ENCODE data around the gene TNIK.

TNIK gene

GRCh38 chr3:171282041-171282440, 178.2 kb downstream of the TNIK start:
- TF ChIP-seq TAF1 (IDR thresholded peaks at IDR 0.05; ENCODE audit: borderline replicate concordance, insufficient read depth, low read length) (no peak), SIN3A (IDR thresholded peaks at IDR 0.05; ENCODE audit: borderline replicate concordance, insufficient read depth, low read length) (no peak), REST (IDR thresholded peaks at IDR 0.05; ENCODE audit: insufficient read depth in 1 of 2, low read depth in 2 of 2, low read length in 2 of 2) (no peak), FOXP2 (optimal IDR thresholded peaks at IDR 0.05; ENCODE audit: borderline replicate concordance, extremely low read depth, extremely low read length, insufficient read depth) (no peak), POLR2AphosphoS5 (IDR thresholded peaks at IDR 0.05; ENCODE audit: low read depth, low read length) (no peak)

- TF ChIP-seq SIN3A (IDR thresholded peaks at IDR 0.05; ENCODE audit: borderline replicate concordance, insufficient read depth, low read length) (no peak), FOXP2 (optimal IDR thresholded peaks at IDR 0.05; ENCODE audit: borderline replicate concordance, extremely low read depth, extremely low read length, insufficient read depth) (no peak), TAF1 (IDR thresholded peaks at IDR 0.05; ENCODE audit: borderline replicate concordance, insufficient read depth, low read length) (no peak), REST (IDR thresholded peaks at IDR 0.05; ENCODE audit: insufficient read depth in 1 of 2, low read depth in 2 of 2, low read length in 2 of 2) (no peak), POLR2AphosphoS5 (IDR thresholded peaks at IDR 0.05; ENCODE audit: low read depth, low read length) (no peak)
Measured at GRCh38 chr3:171281256-171281992, 178.8 kb downstream of the TNIK start.

GRCh38 chr3:171279972-171280371, 180.2 kb downstream of the TNIK start:
- TF ChIP-seq FOXP2 (optimal IDR thresholded peaks at IDR 0.05; ENCODE audit: borderline replicate concordance, extremely low read depth, extremely low read length, insufficient read depth) (no peak), POLR2AphosphoS5 (IDR thresholded peaks at IDR 0.05; ENCODE audit: low read depth, low read length) (no peak), TAF1 (IDR thresholded peaks at IDR 0.05; ENCODE audit: borderline replicate concordance, insufficient read depth, low read length) (no peak), REST (IDR thresholded peaks at IDR 0.05; ENCODE audit: insufficient read depth in 1 of 2, low read depth in 2 of 2, low read length in 2 of 2) (no peak), SIN3A (IDR thresholded peaks at IDR 0.05; ENCODE audit: borderline replicate concordance, insufficient read depth, low read length) (no peak)

- TF ChIP-seq SIN3A (IDR thresholded peaks at IDR 0.05; ENCODE audit: borderline replicate concordance, insufficient read depth, low read length): no peak
- TF ChIP-seq POLR2AphosphoS5 (IDR thresholded peaks at IDR 0.05; ENCODE audit: low read depth, low read length): no peak
- no peak for TF ChIP-seq FOXP2 (optimal IDR thresholded peaks at IDR 0.05; ENCODE audit: borderline replicate concordance, extremely low read depth, extremely low read length, insufficient read depth)
- no peak for TF ChIP-seq REST (IDR thresholded peaks at IDR 0.05; ENCODE audit: insufficient read depth in 1 of 2, low read depth in 2 of 2, low read length in 2 of 2)
- TF ChIP-seq TAF1 (IDR thresholded peaks at IDR 0.05; ENCODE audit: borderline replicate concordance, insufficient read depth, low read length): no peak
Measured at GRCh38 chr3:171278299-171278590, 182.0 kb downstream of the TNIK start.

All from PFSK-1 (cell line).